DND-41 (cell line): Measurements from ENCODE around the gene ADAM17.

Experiments used
- EZH2 ChIP-seq: IDR thresholded peaks from 3 replicates; pipeline ENCODE4 v1.6.1; 2012; ENCODE audit warnings: borderline replicate concordance, low read depth, mild to moderate bottlenecking, moderate library complexity, low read length, inconsistent platforms; ENCODE audit not compliant: severe bottlenecking
- TF ChIP-seq, protein P1 (sequence below): IDR thresholded peaks from 2 replicates; pipeline ENCODE4 v1.5.1; 2012; ENCODE audit warnings: borderline replicate concordance, low read length, moderate library complexity, mild to moderate bottlenecking; ENCODE audit not compliant: poor library complexity, severe bottlenecking; ENCODE audit errors: extremely low read depth

DNA sequence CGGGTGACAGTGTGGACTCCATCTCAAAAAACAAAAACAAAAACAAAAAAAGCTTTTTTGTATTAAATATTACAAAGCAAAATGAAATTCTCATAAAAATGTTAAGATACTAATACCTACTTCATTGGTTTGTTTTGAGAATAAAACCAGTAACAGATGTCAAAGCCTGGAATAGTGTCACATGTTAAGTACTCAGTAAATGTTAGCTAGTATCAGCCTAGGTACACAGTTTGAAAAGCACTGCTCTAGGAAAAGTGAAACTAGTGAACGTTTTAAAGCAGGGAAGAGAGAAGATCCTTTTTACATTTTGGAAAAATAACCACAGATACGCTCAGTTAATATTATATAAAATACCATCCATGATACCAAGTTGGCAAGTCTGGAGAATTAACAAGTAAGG lies 37.1 kb upstream of the ADAM17 start:
- TF ChIP-seq, protein P1, sequence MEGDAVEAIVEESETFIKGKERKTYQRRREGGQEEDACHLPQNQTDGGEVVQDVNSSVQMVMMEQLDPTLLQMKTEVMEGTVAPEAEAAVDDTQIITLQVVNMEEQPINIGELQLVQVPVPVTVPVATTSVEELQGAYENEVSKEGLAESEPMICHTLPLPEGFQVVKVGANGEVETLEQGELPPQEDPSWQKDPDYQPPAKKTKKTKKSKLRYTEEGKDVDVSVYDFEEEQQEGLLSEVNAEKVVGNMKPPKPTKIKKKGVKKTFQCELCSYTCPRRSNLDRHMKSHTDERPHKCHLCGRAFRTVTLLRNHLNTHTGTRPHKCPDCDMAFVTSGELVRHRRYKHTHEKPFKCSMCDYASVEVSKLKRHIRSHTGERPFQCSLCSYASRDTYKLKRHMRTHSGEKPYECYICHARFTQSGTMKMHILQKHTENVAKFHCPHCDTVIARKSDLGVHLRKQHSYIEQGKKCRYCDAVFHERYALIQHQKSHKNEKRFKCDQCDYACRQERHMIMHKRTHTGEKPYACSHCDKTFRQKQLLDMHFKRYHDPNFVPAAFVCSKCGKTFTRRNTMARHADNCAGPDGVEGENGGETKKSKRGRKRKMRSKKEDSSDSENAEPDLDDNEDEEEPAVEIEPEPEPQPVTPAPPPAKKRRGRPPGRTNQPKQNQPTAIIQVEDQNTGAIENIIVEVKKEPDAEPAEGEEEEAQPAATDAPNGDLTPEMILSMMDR: no peak
- TF ChIP-seq EZH2: no peak
